Suprapubic skin (tissue), 3 donors: ENCODE data around the gene NAPG.
"Not testable (repeated sequence)": the region's sequence is repeated elsewhere in the genome, so short reads cannot be mapped to it uniquely, and the experiment has no call there.

ENCODE experiments used
- CTCF ChIP-seq, 2 donors: fragments of 200-600 bp in 1 of 2; fragments of 450-650 bp in 1 of 2; sonication (generic) in 1 of 2; IDR thresholded peaks; one replicate each; pipeline ENCODE4 v1.5.1; 2016 to 2019; ENCODE audit warnings: antibody characterized with exemption in 2 of 2, mild to moderate bottlenecking in 1 of 2, moderate library complexity in 1 of 2
- EP300 ChIP-seq: sonication (generic); formaldehyde crosslinking; IDR thresholded peaks from one replicate; pipeline ENCODE4 v1.6.1; 2017; ENCODE audit warnings: antibody characterized with exemption
- POLR2A ChIP-seq, 2 donors: fragments of 450-650 bp; IDR thresholded peaks; one replicate each; pipeline ENCODE4 v1.6.1; 2017; ENCODE audit warnings: antibody characterized with exemption in 2 of 2, mild to moderate bottlenecking in 2 of 2, moderate library complexity in 2 of 2

- not testable (repeated sequence) for TF ChIP-seq EP300; POLR2A (IDR thresholded peaks at IDR 0.05); CTCF (IDR thresholded peaks at IDR 0.05)
Observed at GRCh38 chr18:10505892-10506291, 19.9 kb upstream of the NAPG start.
